GM12878 (cell line): ENCODE results near the gene UBE2M. TPM values are rescaled to one million over a fixed set of nuclear protein-coding genes. Genes with fewer than 3 reads are reported as not detected.
A peak's percentile ranks its signal among the peaks of the same experiment; 100 is the strongest.

Experiments used
- E2F8 ChIP-seq: fragments of 450-650 bp; IDR thresholded peaks from 2 replicates; pipeline ENCODE4 v1.6.1; 2018; ENCODE audit warnings: mild to moderate bottlenecking, low read depth, moderate library complexity; ENCODE audit not compliant: partially characterized antibody
- MAX ChIP-seq: IDR thresholded peaks from 2 replicates; pipeline ENCODE4 v1.6.1; 2012; ENCODE audit warnings: low read depth, low read length, improper control_type of control experiment
- NRF1 ChIP-seq: conservative IDR thresholded peaks from 2 replicates; pipeline ENCODE4 v1.6.1; 2011; ENCODE audit warnings: mild to moderate bottlenecking, low read depth, low read length, improper control_type of control experiment
- ZNF687 ChIP-seq: fragments of 450-650 bp; IDR thresholded peaks from 2 replicates; pipeline ENCODE4 v1.6.1; 2017; ENCODE audit warnings: mild to moderate bottlenecking, moderate library complexity
- ZSCAN29 ChIP-seq: fragments of 450-650 bp; IDR thresholded peaks from 2 replicates; pipeline ENCODE4 v1.6.1; 2017; ENCODE audit warnings: mild to moderate bottlenecking, moderate library complexity
- polyA plus RNA-seq, 11 experiments: library from polyadenylated mRNA; depleted of rRNA in 4 of 11; unstranded in 6 of 11; stranded (reverse) in 5 of 11; fragments of >200 nt; fragmentation: Nextera tagmentation in 4 of 11; fragmentation: Illumina TruSeq in 1 of 11; extraction: Ambion mirVana in 4 of 11; extraction: Trizol in 1 of 11; gene quantifications; 1 replicate in 1 of 11; 2 replicates in 10 of 11; pipeline versions ENCODE4 v1.2.1 to v1.2.3, GENCODE V29; 2011 to 2016; ENCODE audit warnings: inconsistent platforms in 2 of 11, missing spikeins in 2 of 11, low read depth in 1 of 11
- total RNA-seq, 4 experiments: library from RNA; depleted of rRNA in 3 of 4; stranded (reverse); fragments of >200 nt in 3 of 4; fragmentation: Illumina TruSeq in 1 of 4; extraction: Trizol in 1 of 4; gene quantifications; 2 replicates each; pipeline versions ENCODE4 v1.2.1 to v1.2.3, GENCODE V29; 2013 to 2021
- TF ChIP-seq, protein P1 (sequence below): fragments of 450-650 bp; IDR thresholded peaks from 2 replicates; pipeline ENCODE4 v1.6.1; 2017; ENCODE audit warnings: antibody characterized with exemption, mild to moderate bottlenecking, moderate library complexity

The UBE2M gene
- total and polyA plus RNA-seq, 10 of the 15 experiments (the other 5 are each of a cell fraction or from before 2014, with no cell fraction given) = 1.4 to 105 (median 73.9) TPM

- TF ChIP-seq ZNF687 (peak; percentile 95), NRF1 (peak; percentile 81), E2F8 (no peak), MAX (peak; percentile 78; the same call in 1 of the 2 replicates), ZSCAN29 (peak; percentile 79; the same call in 1 of the 2 replicates)
- TF ChIP-seq, protein P1, sequence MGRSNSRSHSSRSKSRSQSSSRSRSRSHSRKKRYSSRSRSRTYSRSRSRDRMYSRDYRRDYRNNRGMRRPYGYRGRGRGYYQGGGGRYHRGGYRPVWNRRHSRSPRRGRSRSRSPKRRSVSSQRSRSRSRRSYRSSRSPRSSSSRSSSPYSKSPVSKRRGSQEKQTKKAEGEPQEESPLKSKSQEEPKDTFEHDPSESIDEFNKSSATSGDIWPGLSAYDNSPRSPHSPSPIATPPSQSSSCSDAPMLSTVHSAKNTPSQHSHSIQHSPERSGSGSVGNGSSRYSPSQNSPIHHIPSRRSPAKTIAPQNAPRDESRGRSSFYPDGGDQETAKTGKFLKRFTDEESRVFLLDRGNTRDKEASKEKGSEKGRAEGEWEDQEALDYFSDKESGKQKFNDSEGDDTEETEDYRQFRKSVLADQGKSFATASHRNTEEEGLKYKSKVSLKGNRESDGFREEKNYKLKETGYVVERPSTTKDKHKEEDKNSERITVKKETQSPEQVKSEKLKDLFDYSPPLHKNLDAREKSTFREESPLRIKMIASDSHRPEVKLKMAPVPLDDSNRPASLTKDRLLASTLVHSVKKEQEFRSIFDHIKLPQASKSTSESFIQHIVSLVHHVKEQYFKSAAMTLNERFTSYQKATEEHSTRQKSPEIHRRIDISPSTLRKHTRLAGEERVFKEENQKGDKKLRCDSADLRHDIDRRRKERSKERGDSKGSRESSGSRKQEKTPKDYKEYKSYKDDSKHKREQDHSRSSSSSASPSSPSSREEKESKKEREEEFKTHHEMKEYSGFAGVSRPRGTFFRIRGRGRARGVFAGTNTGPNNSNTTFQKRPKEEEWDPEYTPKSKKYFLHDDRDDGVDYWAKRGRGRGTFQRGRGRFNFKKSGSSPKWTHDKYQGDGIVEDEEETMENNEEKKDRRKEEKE = no peak
Observed at GRCh38 chr19:58513694-58514563, 44.5 kb downstream of the UBE2M start (continued).
